Muscle layer of duodenum (tissue), 2 donors: ENCODE results near the gene DVL1.

Experiments used
- H3K27ac ChIP-seq: one replicate; pipeline ENCODE4 v1.7.0; 2013; ENCODE audit warnings: mild to moderate bottlenecking, low read length
- H3K27me3 ChIP-seq: one replicate; pipeline ENCODE4 v1.7.0; 2013; ENCODE audit warnings: low read depth, mild to moderate bottlenecking, control low read depth, low read length
- H3K36me3 ChIP-seq, 2 donors: one replicate each; pipeline ENCODE4 v1.7.0; 2013; ENCODE audit warnings: low read length in 2 of 2, control low read depth in 1 of 2, mild to moderate bottlenecking in 1 of 2; ENCODE audit not compliant: insufficient read depth in 2 of 2, control insufficient read depth in 1 of 2
- H3K4me1 ChIP-seq, 2 donors: one replicate each; pipeline ENCODE4 v1.7.0; 2013; ENCODE audit warnings: low read length in 2 of 2, mild to moderate bottlenecking in 2 of 2, control low read depth in 1 of 2, moderate library complexity in 1 of 2; ENCODE audit not compliant: insufficient read depth in 2 of 2, control insufficient read depth in 1 of 2
- H3K4me3 ChIP-seq, 2 donors: one replicate each; pipeline ENCODE4 v1.7.0; 2013; ENCODE audit warnings: low read length in 2 of 2, low read depth in 1 of 2, mild to moderate bottlenecking in 1 of 2
- H3K9me3 ChIP-seq, 2 donors: one replicate each; pipeline ENCODE4 v1.7.0; 2013; ENCODE audit warnings: low read length in 2 of 2, control low read depth in 1 of 2, mild to moderate bottlenecking in 1 of 2; ENCODE audit not compliant: control insufficient read depth in 1 of 2
- donor health status: healthy.

DVL1 gene

GRCh38 chr1:1306661-1307260, 42.5 kb downstream of the DVL1 start:
- Histone ChIP-seq H3K27ac (no peak overlapping the region), H3K36me3 (peaks cover 9% of the 10 kb centered on the region in 2 donors), H3K4me3 (peak overlapping the region; percentile 62 to 90), H3K9me3 (no peaks in the 10 kb centered on the region), H3K27me3 (no peaks in the 10 kb centered on the region), H3K4me1 (peaks cover 16 to 49% of the 10 kb centered on the region in 2 donors)

- Histone ChIP-seq H3K27ac (no peak overlapping the region), H3K27me3 (no peaks in the 10 kb centered on the region), H3K4me3 (peak overlapping the region; percentile 62 to 90), H3K9me3 (no peaks in the 10 kb centered on the region), H3K4me1 (peaks cover 16 to 49% of the 10 kb centered on the region in 2 donors), H3K36me3 (peaks cover 3% of the 10 kb centered on the region in 2 donors)
Observed at GRCh38 chr1:1306070-1306660, 43.1 kb downstream of the DVL1 start.

- Histone ChIP-seq H3K4me1 (peaks cover 16 to 49% of the 10 kb centered on the region in 2 donors), H3K36me3 (no peaks in the 10 kb centered on the region), H3K27ac (peak overlapping the region; percentile 60), H3K4me3 (peak overlapping the region; percentile 62 to 90), H3K27me3 (no peaks in the 10 kb centered on the region), H3K9me3 (no peaks in the 10 kb centered on the region)
Observed at GRCh38 chr1:1305300-1306069, 43.7 kb downstream of the DVL1 start.

- no peaks in the 10 kb centered on the region for H3K9me3 ChIP-seq
- H3K36me3 ChIP-seq, result no peaks in the 10 kb centered on the region
- H3K4me1 ChIP-seq, result peaks cover 16 to 47% of the 10 kb centered on the region in 2 donors
- peak overlapping the region; percentile 60 for H3K27ac ChIP-seq
- H3K27me3 ChIP-seq, result no peaks in the 10 kb centered on the region
- H3K4me3 ChIP-seq, result peak overlapping the region; percentile 52 to 90
Observed at GRCh38 chr1:1304331-1305299, 44.6 kb downstream of the DVL1 start.

GRCh38 chr1:1303736-1304135, 45.5 kb downstream of the DVL1 start:
- H3K9me3 ChIP-seq, result no peaks in the 10 kb centered on the region
- no peaks in the 10 kb centered on the region for H3K27me3 ChIP-seq
- no peaks in the 10 kb centered on the region for H3K36me3 ChIP-seq
- no peak overlapping the region for H3K27ac ChIP-seq
- H3K4me1 ChIP-seq, result peaks cover 16 to 43% of the 10 kb centered on the region in 2 donors
- H3K4me3 ChIP-seq, result peak overlapping the region in 1 of 2 donors; percentile 90

GRCh38 chr1:1302951-1303509, 46.2 kb downstream of the DVL1 start:
- peaks cover 16 to 44% of the 10 kb centered on the region in 2 donors for H3K4me1 ChIP-seq
- H3K4me3 ChIP-seq, result no peak overlapping the region
- H3K27ac ChIP-seq, result no peak overlapping the region
- H3K9me3 ChIP-seq, result no peaks in the 10 kb centered on the region
- H3K27me3 ChIP-seq, result no peaks in the 10 kb centered on the region
- H3K36me3 ChIP-seq, result peaks cover 0 to 1% of the 10 kb centered on the region in 2 donors

- Histone ChIP-seq H3K36me3 (peaks cover 0 to 6% of the 10 kb centered on the region in 2 donors), H3K27me3 (no peaks in the 10 kb centered on the region), H3K9me3 (no peaks in the 10 kb centered on the region), H3K4me1 (peaks cover 16 to 41% of the 10 kb centered on the region in 2 donors), H3K27ac (no peak overlapping the region), H3K4me3 (no peak overlapping the region)
Observed at GRCh38 chr1:1302006-1302430, 47.2 kb downstream of the DVL1 start.

GRCh38 chr1:1300352-1300739, 48.9 kb downstream of the DVL1 start:
- peaks cover 0 to 22% of the 10 kb centered on the region in 2 donors for H3K36me3 ChIP-seq

GRCh38 chr1:1299686-1300351, 49.4 kb downstream of the DVL1 start:
- no peaks in the 10 kb centered on the region for H3K9me3 ChIP-seq
- H3K4me3 ChIP-seq, result no peak overlapping the region
- H3K27me3 ChIP-seq, result no peaks in the 10 kb centered on the region
- H3K4me1 ChIP-seq, result peaks cover under 1 to 19% of the 10 kb centered on the region in 2 donors
- peaks cover 0 to 27% of the 10 kb centered on the region in 2 donors for H3K36me3 ChIP-seq
- H3K27ac ChIP-seq, result no peak overlapping the region

More at GRCh38 chr1:1300352-1300739, 48.9 kb downstream of the DVL1 start:
- no peaks in the 10 kb centered on the region for H3K27me3 ChIP-seq
- H3K4me3 ChIP-seq, result no peak overlapping the region
- H3K9me3 ChIP-seq, result no peaks in the 10 kb centered on the region
- H3K4me1 ChIP-seq, result peaks cover 6 to 25% of the 10 kb centered on the region in 2 donors
- no peak overlapping the region for H3K27ac ChIP-seq
